Embryonic facial prominence (tissue), 1 donor: ENCODE data around the gene C17orf107.
"Not testable (repeated sequence)": the region's sequence is repeated elsewhere in the genome, so short reads cannot be mapped to it uniquely, and the experiment has no call there.

ENCODE experiments used
- DNase-seq: peaks from one replicate; pipeline ENCODE4 v3.0.0-alpha.2; 2016; ENCODE audit errors: extremely low spot score

C17orf107 gene

DNA sequence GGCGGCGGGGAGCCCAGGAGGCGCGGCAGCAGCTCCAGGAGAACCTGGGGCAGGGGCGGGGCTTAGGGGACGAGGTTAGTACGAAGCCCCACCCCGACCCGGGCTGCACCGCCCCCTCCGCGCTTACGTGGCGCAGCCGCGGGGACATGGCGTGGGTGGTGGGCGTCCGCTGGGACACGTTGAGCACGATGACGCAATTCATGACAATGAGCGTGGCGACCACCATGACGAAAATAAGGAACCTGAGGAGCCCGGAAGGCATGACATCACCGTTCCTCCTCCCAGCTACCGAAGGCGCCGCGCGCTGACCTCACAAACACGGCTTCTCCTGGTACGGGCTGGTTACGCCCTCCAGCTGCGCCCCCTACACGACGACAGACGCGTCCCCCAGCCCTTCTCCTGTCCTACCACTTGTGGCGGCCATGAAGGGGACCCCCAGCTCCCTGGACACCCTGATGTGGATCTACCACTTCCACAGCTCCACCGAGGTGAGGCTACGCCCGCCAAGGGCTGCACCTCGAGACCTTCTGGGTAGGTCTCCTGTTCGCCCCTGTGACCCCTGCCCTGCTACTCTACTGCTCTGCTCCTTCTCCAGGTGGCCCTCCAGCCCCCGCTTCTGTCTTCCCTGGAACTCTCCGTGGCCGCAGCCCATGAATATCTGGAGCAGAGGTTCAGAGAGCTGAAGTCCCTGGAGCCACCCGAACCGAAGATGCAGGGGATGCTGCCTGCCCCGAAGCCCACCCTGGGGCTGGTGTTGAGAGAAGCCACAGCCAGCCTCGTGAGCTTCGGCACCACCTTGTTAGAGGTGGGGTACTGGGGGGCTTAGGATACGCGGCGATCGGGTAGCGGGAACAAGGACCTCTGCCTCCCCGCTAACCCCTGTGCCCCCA lies at the start of gene C17orf107:
C17orf107 (plus strand) TSS at position 196 of the 890 bp plus-strand sequence; CDS start at position 423, 227 bp downstream.
- DNase-seq = peak; percentile 83

DNA sequence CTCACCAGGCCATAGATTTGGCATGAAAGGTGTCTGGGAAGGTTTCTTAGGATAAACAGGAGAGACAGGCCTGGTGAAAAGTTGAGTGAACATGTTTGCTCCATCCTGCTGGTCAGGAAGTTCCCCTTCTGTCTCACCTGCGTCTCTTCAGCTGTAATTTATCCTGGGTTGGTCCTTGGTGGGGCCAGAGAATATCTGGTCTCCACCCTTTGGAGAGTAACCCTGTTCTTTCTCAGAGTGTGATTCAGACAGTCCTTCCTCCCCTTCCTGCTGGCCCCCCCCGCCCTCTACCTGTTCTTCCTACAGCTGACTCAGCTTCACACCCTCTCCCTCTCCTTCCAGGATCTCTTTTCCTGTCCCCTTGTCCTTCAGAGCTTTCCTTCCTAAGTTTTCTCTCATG lies 49.1 kb upstream of the C17orf107 start:
- no peak for DNase-seq

DNA sequence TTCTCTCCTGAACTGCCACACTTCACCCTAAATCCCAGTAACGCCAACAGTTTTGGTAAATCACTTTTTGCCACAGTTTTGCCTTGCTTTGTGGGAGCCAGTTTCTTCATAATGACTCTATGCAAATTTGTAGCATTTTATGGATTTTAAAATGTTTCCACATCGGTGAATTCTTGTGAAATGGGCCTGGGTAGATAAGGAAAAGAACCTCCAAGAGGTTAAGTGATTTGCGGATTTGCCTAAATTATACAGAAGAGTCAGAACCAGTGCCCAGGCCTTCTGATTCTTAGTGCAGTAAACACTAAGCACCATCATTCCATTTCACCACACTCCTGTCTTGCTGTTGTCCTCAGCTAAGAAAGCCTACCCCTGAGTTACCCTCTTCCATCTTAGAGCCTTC lies 48.3 kb upstream of the C17orf107 start:
- no peak for DNase-seq

DNA sequence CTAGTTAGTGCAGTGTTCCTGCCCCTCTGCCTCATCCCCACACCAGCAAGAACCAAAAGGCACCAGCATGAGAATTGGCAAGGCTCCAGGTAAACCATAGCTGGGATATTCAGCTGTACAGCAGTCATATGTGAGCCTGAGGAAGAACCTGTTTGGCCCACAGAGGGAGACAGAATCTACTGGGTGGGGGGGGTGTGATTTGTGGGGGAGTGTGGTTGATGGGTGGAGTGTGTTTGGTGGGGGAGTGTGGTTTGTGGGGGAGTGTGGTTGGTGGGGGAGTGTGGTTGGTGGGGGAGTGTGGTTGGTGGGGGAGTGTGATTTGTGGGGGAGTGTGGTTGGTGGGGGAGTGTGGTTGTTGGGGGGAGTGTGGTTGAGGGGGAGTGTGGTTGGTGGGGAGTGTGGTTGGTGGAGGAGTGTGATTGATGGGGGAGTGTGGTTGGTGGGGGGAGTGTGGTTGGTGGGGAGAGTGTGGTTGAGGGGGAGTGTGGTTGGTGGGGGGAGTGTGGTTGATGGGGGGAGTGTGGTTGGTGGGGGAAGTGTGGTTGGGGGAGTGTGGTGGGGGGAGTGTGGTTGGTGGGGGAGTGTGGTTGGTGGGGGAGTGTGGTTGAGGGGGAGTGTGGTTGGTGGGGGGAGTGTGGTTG lies 46.6 kb upstream of the C17orf107 start:
- no peak for DNase-seq

DNA sequence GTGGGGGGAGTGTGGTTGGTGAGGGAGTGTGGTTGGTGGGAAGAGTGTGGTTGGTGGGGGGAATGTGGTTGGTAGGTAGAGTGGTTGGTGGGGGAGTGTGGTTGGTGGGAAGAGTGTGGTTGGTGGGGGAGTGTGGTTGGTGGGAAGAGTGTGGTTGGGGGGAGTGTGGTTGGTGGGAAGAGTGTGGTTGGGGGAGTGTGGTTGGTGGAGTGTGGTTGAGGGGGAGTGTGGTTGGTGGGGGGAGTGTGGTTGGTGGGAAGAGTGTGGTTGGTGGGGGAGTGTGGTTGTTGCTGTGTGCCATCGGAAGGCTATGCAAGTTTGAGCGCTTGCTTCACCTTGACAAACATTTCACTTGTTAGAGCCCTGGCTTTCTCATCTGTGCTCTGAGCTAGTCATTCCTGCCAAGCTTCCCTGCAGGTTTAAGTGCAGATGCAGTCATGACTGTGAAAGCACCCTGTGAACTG lies 46.1 kb upstream of the C17orf107 start:
- no peak for DNase-seq

DNA sequence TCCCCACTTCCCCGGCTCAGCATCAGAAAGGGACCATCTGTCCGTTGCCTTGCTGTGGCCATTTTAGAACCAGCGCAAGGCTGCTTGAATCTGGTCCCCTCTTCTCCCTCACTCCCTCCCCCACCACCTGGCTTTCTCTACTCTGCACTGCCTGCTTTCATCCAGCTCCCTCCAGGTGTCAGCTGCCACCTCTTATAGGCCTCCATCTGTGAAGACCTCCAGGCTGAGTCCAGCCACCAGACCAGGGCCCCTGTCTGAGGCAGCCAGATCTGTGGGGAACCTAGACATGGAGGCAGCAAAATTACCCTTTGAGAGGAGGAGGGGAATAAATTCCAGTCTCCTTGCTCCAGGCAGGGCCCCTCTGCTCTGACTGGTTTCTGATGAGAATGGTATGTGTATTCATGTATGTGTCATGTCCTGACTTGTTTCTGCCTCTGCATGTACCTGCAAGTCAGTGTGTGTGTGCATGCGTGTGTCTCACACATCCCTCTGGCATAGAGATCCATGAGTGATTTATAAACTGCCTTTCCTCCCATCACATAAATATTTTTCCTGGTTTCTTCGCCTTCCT lies 45.1 kb upstream of the C17orf107 start:
- DNase-seq = peak; percentile 32

DNA sequence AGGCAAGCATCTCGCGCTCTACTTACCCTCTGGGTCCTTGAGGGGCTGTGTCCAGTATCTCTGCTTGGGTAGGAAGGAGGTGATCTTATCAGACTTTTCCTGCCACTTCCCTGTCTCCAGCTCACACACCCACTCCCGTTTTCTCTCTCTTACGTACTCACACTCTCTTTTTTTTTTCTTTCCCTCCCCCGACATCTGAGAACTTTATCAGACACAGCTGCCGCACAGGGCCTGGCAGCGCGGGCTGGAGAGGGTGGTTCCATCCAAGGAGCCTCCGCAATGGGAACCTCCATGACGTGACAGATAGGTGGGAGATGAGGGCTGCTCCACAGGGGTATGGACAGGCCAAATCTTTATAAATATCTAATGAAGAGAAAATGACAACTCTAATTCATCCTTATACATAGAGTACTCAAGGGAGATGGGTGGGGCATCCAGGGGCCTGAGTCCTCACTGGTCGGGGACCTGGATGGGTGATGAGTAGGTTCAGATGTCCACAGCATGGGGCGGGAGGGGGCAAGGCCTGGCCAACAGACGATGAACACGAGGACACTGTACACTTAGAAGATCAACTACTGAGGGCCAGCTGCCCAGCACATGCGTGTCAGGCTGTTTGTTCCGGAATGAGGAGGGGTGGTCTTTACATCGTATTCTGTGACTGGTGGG lies 42.9 kb upstream of the C17orf107 start:
- DNase-seq = no peak

DNA sequence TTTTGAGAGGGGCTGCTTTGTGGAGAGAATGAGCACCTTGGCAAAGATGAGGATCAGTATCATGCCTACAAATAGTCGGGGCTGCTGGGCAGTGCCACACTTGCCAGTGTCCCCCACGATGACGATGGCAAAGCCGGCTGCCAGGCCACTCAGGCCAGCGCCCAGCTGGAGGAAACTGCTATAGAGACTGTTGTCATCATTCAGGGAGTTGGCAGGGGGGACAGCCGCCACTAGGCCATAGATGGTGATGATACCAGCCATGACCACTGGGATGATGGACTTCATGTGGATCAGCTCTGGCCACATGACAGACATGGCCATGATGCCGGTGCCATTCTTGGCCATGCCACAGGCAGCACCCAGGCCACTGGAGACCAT lies 42.4 kb upstream of the C17orf107 start:
- no peak for DNase-seq

DNA sequence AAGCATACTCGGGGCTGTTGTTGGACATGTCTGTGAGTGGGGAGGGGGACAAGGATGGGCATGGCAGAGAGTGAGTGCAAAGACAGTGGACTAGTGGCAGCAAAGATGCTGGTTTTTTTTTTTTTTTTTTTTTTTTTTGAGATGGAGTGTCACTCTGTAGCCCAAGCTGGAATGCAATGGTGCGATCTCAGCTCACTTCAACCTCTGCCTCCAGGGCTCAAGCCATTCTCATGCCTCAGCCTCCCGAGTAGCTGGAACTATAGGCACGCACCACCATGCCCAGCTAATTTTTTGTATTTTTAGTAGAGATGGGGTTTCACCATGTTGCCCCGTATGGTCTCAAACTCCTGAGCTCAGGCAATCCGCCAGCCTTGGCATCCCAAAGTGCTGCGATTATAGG lies 42.0 kb upstream of the C17orf107 start:
- DNase-seq = not testable (repeated sequence)

DNA sequence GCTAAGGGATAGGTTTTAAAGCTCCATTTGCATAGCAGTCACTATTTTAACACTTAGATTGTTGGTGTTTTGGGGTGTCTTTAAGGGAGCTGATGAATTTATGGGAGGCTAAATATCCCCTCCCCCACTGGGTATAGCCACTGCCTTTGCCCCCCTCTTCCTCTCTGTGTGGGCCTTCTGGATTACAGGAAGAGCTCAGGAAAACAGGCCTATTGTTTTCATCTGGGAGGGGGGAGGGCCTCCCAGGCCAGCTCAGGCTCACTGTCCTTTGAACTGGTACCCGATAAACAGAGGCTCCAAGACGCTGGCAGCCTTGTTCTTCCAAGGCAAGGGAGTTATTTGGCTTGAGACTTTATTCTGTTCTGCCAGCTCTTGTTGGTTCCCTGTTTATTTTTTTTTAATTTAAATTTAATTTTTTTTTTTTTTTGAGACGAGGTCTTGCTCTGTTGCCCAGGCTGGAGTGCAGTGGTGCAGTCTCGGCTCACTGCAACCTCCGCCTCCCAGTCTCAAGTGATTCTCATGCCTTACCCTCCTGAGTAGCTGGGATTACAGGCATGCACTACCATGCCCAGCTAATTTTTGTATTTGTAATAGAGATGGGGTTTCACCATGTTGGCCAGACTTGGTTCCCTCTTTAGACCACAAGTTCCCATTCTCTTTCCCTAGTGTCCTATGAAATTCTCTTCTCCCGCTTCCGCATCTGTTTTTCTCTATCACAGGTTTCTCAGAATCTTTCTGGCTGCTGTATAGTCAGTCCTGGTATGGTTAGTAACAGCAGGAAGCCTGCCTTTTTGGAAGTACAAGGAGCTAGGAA lies 41.1 kb upstream of the C17orf107 start:
- no peak for DNase-seq

DNA sequence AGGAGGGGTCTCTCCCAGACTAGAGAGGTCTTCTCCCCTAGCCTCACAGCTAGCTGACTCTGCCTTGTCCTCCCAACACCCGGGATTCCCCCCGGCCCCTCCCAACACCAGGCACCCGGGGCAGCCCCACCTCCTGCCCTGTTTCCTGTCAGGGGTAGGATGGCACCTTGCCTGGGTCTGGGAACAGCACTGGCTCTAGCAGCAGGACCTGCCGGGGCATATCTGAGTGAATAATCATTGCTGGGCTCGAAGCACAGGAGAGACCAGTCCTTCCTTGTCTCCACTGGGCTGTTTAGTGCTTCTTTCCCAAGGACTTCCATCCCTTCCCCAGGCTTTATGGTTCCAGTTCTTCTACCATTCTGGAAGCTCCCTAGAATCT lies 40.5 kb upstream of the C17orf107 start:
- no peak for DNase-seq

DNA sequence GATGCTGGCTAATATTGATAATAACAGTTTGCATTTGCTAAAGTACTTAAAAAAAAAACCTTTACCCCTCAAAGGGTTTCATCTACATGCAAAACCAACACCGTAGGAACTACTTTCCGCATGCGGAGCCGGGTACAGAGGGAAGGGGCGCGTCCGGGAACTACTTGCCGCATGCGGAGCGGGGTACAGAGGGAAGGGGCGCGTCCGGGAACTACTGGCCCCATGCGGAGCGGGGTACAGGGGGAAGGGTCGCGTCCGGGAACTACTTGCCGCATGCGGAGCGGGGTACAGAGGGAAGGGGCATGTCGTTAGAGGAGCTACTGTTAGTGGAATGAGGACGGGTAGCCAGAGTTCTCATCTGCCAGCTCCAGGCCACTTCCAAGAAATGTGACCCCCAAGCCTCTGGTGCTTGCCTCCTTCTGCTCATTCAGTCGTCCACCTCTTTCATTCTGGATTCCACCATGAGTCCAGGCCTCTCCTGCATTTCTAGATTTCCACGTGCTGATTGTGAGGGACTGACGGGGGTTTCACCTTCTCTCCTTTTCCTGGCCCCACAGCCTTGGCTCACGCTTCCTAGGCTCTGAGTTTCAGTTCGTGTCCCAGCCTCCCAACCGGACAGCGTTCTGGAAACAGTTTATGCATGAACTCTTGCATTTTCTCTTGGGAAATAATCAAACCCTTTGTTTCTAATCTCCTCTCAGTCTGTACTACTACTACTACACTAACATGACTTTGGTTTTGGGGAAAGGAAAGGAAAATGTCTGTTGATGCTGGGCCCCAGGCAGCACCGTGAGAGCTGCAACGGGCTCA lies 39.3 kb upstream of the C17orf107 start:
- no peak for DNase-seq

DNA sequence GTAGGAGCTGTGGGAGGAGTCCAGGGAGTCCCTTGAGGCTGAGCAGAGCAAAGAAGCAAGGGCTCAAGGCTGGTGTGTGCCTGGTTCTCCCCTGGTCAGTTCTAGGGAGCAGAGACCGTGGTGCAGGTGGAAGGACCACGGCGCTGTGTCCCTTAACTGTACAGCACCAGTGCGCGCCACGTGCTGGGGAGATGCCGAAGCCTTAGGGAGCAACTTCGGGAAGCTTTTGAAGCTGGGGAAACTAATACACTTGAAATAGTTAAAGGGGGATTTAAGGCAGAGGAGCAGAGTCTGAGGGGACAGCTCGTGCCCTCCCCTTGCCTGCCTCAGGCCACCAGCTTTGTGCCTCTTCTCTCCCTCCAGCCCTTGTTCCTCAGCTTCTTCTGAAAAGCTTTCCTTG lies 38.7 kb upstream of the C17orf107 start:
- DNase-seq = no peak

DNA sequence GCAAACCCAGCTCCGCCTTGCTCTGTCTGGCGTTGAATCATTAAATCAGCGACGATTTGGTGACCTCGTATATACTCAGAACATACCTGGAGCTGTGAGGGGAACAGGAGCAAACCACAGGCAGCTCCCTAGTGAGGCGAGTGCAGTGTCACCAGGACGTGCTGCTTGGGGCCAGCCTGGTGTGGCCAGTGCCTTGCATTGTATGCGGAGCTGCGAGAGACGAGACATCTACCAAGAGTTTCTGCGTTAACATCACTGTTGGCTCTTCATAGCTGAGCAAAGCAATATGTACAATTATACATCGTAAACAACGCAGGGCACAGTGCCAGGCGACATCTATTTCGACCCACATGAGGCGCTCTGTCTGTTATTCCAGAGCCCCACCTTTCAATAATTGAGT lies 38.3 kb upstream of the C17orf107 start:
- no peak for DNase-seq

DNA sequence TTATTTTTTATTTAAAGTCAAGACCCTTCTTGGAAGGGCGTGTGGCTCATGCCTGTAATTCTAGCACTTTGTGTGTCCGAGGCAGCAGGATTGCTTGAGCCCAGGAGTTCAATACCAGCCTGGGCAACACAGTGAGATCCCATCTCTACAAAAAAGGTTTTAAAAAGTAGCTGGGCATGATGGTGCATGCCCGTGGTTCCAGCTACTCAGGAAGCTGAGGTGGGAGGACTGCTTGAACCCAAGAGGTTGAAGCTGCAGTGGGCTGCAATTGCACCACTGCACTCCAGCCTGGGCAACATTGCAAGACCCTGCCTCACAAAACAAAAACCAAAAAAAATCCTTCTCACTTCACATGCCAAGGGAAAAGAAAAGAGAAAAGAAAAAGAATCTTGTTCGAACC lies 36.6 kb upstream of the C17orf107 start:
- no peak for DNase-seq

DNA sequence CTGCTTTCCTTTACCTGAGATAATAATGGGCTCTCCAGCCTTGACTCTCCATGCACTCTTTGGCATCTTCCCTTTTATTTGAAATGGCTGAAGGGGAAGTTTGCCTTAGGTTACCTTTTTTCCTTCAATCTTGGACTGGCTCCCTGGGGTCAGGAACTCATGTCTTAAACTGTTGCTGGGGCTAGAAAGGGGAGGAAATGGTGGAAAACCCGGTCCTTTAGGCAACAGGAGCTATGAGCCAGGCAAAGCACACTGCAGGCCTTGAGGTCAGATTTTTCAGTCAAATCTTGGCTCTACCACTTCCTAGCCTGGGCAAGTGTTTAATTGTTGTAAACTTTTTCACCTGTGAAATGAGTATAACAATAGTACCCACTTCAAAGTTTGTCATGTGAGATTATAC lies 36.0 kb upstream of the C17orf107 start:
- DNase-seq = no peak

DNA sequence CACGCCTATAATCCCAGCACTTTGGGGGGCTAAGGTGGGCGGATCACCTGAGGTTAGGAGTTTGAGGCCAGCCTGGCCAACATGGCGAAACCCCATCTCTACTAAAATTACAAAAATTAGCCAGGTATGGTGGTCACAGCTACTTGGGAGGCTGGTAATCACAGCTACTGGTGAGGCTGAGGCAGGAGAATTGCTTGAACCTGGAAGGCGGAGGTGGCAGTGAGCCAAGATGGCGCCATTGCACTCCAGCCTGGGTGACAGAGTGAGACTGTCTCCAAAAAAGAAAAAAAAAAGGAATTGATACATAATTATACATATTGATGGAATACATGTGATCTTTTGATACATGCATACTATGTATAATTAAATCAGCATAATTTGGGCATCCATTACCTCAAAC lies 31.8 kb upstream of the C17orf107 start:
- DNase-seq = not testable (repeated sequence)

DNA sequence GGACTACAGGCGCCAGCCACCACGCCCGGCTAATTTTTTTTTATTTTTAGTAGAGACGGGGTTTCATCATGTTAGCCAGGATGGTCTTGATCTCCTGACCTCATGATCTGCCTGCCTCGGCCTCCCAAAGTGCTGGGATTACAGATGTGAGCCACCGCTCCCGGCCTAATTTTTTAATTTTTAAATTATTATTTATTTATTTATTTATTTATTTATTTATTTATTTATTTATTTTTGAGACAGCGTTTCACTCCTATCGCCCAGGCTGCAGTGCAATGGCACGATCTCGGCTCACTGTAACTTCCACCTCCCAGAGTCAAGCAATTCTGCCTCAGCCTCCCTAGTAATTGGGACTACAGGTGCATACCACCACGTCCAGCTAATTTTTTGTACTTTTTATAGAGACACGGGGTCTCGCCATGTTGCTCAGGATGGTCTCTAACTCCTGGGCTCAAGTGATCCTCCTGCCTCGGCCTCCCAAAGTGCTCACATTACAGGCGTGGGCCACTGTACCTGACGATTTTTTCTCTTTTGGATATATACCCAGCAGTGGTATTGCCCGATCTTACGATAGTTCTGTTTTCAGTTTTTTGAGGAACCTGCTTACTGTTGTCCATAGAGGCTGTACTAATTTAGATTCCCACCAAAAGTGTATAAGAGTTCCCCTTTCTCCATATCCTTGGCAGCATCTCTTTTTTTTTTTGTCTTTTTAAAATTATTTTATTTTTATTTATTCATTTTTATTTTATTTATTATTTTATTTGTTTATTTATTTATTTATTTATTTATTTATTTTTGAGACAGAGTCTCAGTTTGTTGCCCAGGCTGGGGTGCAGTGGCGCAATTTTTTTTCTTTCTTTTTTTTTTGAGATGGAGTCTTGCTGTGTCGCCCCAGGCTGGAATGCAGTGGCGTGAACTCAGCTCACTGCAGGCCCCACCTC lies 30.0 kb upstream of the C17orf107 start:
- not testable (repeated sequence) for DNase-seq

DNA sequence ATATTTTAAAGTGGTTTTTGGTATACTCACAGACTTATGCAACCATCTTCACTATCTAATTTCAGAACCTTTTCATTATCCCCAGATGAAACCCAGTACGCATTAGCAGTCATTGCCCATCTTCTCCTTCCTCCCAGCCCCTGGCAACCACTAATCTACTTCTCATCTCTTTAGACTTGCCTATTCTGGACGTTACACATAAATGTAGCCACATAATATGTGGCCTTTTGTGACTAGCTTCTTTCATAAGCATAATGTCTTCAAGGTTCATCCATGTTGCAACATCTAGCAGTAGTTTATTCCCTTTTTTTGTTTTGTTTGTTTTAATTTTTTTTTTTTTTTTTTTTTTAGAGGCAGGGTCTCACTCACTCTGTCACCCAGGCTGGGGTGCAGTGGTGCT lies 28.5 kb upstream of the C17orf107 start:
- no peak for DNase-seq
